Astrocyte of the spinal cord (primary cell): Measurements from ENCODE around the gene RPGRIP1L.
A peak's percentile ranks its signal among the peaks of the same experiment; 100 is the strongest.

Experiments
- DNase-seq: peaks from one replicate; pipeline ENCODE4 v3.0.0; 2011; ENCODE audit warnings: low read depth, low spot score
- H3K4me3 ChIP-seq: 2 replicates; pipeline ENCODE4 v1.5.1; 2011; ENCODE audit warnings: low read depth, mild to moderate bottlenecking, low read length, moderate library complexity
- CTCF ChIP-seq: IDR thresholded peaks from 2 replicates; pipeline ENCODE4 v1.5.1; 2012; ENCODE audit warnings: low read depth, mild to moderate bottlenecking, low read length, inconsistent platforms
- in situ Hi-C: cut with HindIII; loops from 2 replicates; pipeline ENCODE4 v1.10.0; 2017; ENCODE audit warnings: low sequenced_read_pairs

Gene RPGRIP1L

GRCh38 chr16:53703590-53704444 lies at the start of gene RPGRIP1L, which contains the start of gene FTO:
Gene RPGRIP1L (minus strand): TSS chr16:53703859. CDS start chr16:53700723, 3,136 bp downstream.
Gene FTO (plus strand): TSS chr16:53704156.
- DNase-seq, result peak; percentile 100
- TF ChIP-seq CTCF, result no peak
- peak within 1 kb of the TSS; percentile 78 for H3K4me3 ChIP-seq
- in situ Hi-C loops, result no loop called here

GRCh38 chr16:53753431-53753830 lies 49.8 kb upstream of the RPGRIP1L start:
- in situ Hi-C loops, result no loop called here
- no peak for TF ChIP-seq CTCF
- DNase-seq, result no peak
- H3K4me3 ChIP-seq, result no peak overlapping the region

- DNase-seq, result no peak
- H3K4me3 ChIP-seq, result no peak overlapping the region
- no peak for TF ChIP-seq CTCF
- in situ Hi-C loops, result no loop called here
Measured at GRCh38 chr16:53752560-53752959, 48.9 kb upstream of the RPGRIP1L start.

- DNase-seq, result peak; percentile 33
- in situ Hi-C loops, result no loop called here
- peak; percentile 21 for TF ChIP-seq CTCF
- no peak overlapping the region for H3K4me3 ChIP-seq
Measured at GRCh38 chr16:53745753-53746266, 42.2 kb upstream of the RPGRIP1L start.

GRCh38 chr16:53745086-53745485 lies 41.4 kb upstream of the RPGRIP1L start:
- no peak for TF ChIP-seq CTCF
- in situ Hi-C loops, result no loop called here
- H3K4me3 ChIP-seq, result no peak overlapping the region
- no peak for DNase-seq

- DNase-seq, result no peak
- TF ChIP-seq CTCF, result no peak
- in situ Hi-C loops, result no loop called here
- H3K4me3 ChIP-seq, result no peak overlapping the region
Measured at GRCh38 chr16:53744449-53744848, 40.8 kb upstream of the RPGRIP1L start.
